KMS-11 (cell line): Measurements from ENCODE around the gene BRSK1.
A peak's percentile ranks its signal among the peaks of the same experiment; 100 is the strongest.

ENCODE experiments used
- H2AFZ ChIP-seq: fragments of 200-600 bp; sonication (generic); 2 replicates; pipeline ENCODE4 v1.6.1; 2016; ENCODE audit warnings: antibody characterized with exemption, mixed run types, low read depth
- H3K27ac ChIP-seq: fragments of 200-600 bp; sonication (generic); 2 replicates; pipeline ENCODE4 v1.6.1; 2016; ENCODE audit warnings: mild to moderate bottlenecking, mixed run types
- H3K27me3 ChIP-seq: fragments of 200-600 bp; sonication (generic); 2 replicates; pipeline ENCODE4 v1.6.1; 2017; ENCODE audit warnings: mild to moderate bottlenecking, low read depth, mixed run types, moderate library complexity; ENCODE audit not compliant: insufficient read depth
- H3K36me3 ChIP-seq: fragments of 200-600 bp; sonication (generic); 2 replicates; pipeline ENCODE4 v1.6.1; 2017; ENCODE audit warnings: mild to moderate bottlenecking, mixed run types; ENCODE audit not compliant: insufficient read depth
- H3K4me1 ChIP-seq: fragments of 200-600 bp; sonication (generic); 2 replicates; pipeline ENCODE4 v1.6.1; 2016; ENCODE audit warnings: mild to moderate bottlenecking, low read depth, mixed run types; ENCODE audit not compliant: poor library complexity, severe bottlenecking
- H3K4me2 ChIP-seq: fragments of 200-600 bp; sonication (generic); 2 replicates; pipeline ENCODE4 v1.7.0; 2016; ENCODE audit warnings: mild to moderate bottlenecking, mixed run types
- H3K4me3 ChIP-seq: fragments of 200-600 bp; sonication (generic); IDR thresholded peaks from 2 replicates; pipeline ENCODE4 v1.6.1; 2017; ENCODE audit warnings: low read depth, low read length, mixed read lengths; ENCODE audit not compliant: insufficient read depth
- H3K79me2 ChIP-seq: fragments of 200-600 bp; sonication (generic); 2 replicates; pipeline ENCODE4 v1.6.1; 2016; ENCODE audit warnings: low read depth, mixed run types; ENCODE audit not compliant: insufficient read depth
- H3K9ac ChIP-seq: fragments of 200-600 bp; sonication (generic); 2 replicates; pipeline ENCODE4 v1.6.1; 2016; ENCODE audit warnings: mild to moderate bottlenecking, mixed run types
- H4K20me1 ChIP-seq: fragments of 200-600 bp; sonication (generic); 2 replicates; pipeline ENCODE4 v1.6.1; 2016; ENCODE audit warnings: mild to moderate bottlenecking, mixed run types; ENCODE audit not compliant: insufficient read depth
- CTCF ChIP-seq: fragments of 200-600 bp; sonication (generic); conservative IDR thresholded peaks from 2 replicates; pipeline ENCODE4 v1.6.1; 2017; ENCODE audit warnings: low read depth, mild to moderate bottlenecking, antibody characterized with exemption, low read length, moderate library complexity, mixed read lengths

BRSK1 gene

GRCh38 chr19:55339105-55339888, 55.5 kb downstream of the BRSK1 start, which contains the start of gene KMT5C:
Gene KMT5C (plus strand): TSS chr19:55339876. CDS start chr19:55341937, 2,061 bp downstream.
- no peaks in the 10 kb centered on the region for H4K20me1 ChIP-seq
- H3K4me2 ChIP-seq = peak within 1 kb of the TSS; percentile 99
- H3K27me3 ChIP-seq = peaks cover 21% of the 10 kb centered on the region
- no peaks in the 10 kb centered on the region for H3K36me3 ChIP-seq
- peak within 1 kb of the TSS; percentile 99 for H3K27ac ChIP-seq
- peak within 1 kb of the TSS; percentile 54 for H3K4me3 ChIP-seq
- peaks cover 12% of the 10 kb centered on the region for H3K4me1 ChIP-seq
- H3K9ac ChIP-seq = peak within 1 kb of the TSS; percentile 99
- H2AFZ ChIP-seq = peak within 1 kb of the TSS; percentile 95
- TF ChIP-seq CTCF = no peak
- H3K79me2 ChIP-seq = peaks cover 11% of the 10 kb centered on the region

- Histone ChIP-seq H3K4me2 (peak overlapping the region; percentile 97), H3K27me3 (peaks cover 17% of the 10 kb centered on the region), H3K27ac (peak overlapping the region; percentile 72), H3K4me1 (peaks cover 12% of the 10 kb centered on the region), H3K4me3 (peak overlapping the region; percentile 54), H3K79me2 (peaks cover 11% of the 10 kb centered on the region), H3K36me3 (no peaks in the 10 kb centered on the region), H2AFZ (peak overlapping the region; percentile 57; the same call in 1 of the 2 replicates), H3K9ac (peak overlapping the region; percentile 77), H4K20me1 (no peaks in the 10 kb centered on the region)
- TF ChIP-seq CTCF = no peak
These were observed 56.3 kb downstream of the BRSK1 start for GRCh38 chr19:55339889-55340783.

- peaks cover 11% of the 10 kb centered on the region; the same call in 1 of the 2 replicates for H3K27me3 ChIP-seq
- peaks cover 12% of the 10 kb centered on the region for H3K4me1 ChIP-seq
- peaks cover 11% of the 10 kb centered on the region for H3K79me2 ChIP-seq
- H3K36me3 ChIP-seq = no peaks in the 10 kb centered on the region
- peak overlapping the region; percentile 77 for H3K9ac ChIP-seq
- H2AFZ ChIP-seq = peak overlapping the region; percentile 57
- no peaks in the 10 kb centered on the region for H4K20me1 ChIP-seq
- peak overlapping the region; percentile 97 for H3K4me2 ChIP-seq
- peak; percentile 45; the same call in 1 of the 2 replicates for TF ChIP-seq CTCF
- peak overlapping the region; percentile 54 for H3K4me3 ChIP-seq
- H3K27ac ChIP-seq = peak overlapping the region; percentile 72
These were observed 57.0 kb downstream of the BRSK1 start for GRCh38 chr19:55340784-55341147.

- Histone ChIP-seq H4K20me1 (no peaks in the 10 kb centered on the region), H3K36me3 (no peaks in the 10 kb centered on the region), H2AFZ (peak overlapping the region; percentile 57), H3K27ac (peak overlapping the region; percentile 72), H3K9ac (peak overlapping the region; percentile 77; the same call in 1 of the 2 replicates), H3K4me3 (peak overlapping the region; percentile 54), H3K79me2 (peaks cover 11% of the 10 kb centered on the region), H3K4me2 (peak overlapping the region; percentile 97), H3K4me1 (peaks cover 12% of the 10 kb centered on the region), H3K27me3 (peaks cover 7% of the 10 kb centered on the region; the same call in 1 of the 2 replicates)
- no peak for TF ChIP-seq CTCF
These were observed 57.4 kb downstream of the BRSK1 start for GRCh38 chr19:55341171-55341588.
